ENCODE data around the gene OTUD4.

OTUD4 gene

DNA sequence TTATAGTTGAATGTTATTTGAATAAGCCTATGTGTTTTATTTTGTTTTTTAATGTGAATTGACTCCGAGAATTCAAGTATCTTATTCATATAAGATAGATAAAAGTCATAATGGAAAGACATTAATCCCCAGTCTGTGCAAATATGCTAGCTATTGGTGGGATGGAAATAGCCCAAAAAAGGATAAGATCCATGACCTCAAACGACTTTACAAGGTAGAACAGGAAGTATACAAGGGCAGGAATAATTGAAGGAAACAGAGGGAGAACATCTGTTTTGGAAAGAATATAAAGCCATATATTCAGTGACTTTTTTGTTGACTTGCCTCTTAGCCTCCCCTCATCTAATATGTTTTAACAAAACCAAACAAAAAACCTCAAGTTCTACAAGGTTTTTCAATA is 73.3 kb downstream of the OTUD4 start:
- no peak for DNase-seq (ENCODE audit: low spot score)
- TF ChIP-seq, protein P1, sequence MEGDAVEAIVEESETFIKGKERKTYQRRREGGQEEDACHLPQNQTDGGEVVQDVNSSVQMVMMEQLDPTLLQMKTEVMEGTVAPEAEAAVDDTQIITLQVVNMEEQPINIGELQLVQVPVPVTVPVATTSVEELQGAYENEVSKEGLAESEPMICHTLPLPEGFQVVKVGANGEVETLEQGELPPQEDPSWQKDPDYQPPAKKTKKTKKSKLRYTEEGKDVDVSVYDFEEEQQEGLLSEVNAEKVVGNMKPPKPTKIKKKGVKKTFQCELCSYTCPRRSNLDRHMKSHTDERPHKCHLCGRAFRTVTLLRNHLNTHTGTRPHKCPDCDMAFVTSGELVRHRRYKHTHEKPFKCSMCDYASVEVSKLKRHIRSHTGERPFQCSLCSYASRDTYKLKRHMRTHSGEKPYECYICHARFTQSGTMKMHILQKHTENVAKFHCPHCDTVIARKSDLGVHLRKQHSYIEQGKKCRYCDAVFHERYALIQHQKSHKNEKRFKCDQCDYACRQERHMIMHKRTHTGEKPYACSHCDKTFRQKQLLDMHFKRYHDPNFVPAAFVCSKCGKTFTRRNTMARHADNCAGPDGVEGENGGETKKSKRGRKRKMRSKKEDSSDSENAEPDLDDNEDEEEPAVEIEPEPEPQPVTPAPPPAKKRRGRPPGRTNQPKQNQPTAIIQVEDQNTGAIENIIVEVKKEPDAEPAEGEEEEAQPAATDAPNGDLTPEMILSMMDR (IDR thresholded peaks at IDR 0.05; ENCODE audit: extremely low read depth, insufficient read depth, missing control alignments), result no peak
- in situ Hi-C loops (cut with MboI; ENCODE audit: low pct_unique_long_range_greater_than_20kb, low sequenced_read_pairs, unreplicated experiment), result no loop called here

DNA sequence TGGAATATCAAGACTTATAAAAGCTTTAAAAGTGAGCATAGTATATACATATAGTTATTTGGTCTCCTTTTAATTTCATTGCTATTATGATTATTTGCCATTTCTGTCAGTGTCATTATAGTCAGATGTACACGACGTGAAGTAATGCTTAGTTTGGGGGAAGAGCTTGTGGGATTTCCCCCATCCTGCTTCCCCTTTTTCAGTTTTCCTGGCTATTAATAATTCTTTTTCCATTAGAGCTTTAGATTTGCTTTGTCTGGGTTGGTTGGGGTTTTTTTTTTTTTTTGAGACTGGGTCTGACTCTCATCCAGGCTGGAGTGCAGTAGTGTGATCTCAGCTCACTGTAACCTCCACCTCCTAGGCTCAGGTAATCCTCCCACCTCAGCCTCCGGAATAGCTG is 76.9 kb downstream of the OTUD4 start:
- TF ChIP-seq, protein P1 (IDR thresholded peaks at IDR 0.05; ENCODE audit: extremely low read depth, insufficient read depth, missing control alignments), result no peak
- DNase-seq (ENCODE audit: low spot score), result no peak
- in situ Hi-C loops (cut with MboI; ENCODE audit: low pct_unique_long_range_greater_than_20kb, low sequenced_read_pairs, unreplicated experiment), result no loop called here

DNA sequence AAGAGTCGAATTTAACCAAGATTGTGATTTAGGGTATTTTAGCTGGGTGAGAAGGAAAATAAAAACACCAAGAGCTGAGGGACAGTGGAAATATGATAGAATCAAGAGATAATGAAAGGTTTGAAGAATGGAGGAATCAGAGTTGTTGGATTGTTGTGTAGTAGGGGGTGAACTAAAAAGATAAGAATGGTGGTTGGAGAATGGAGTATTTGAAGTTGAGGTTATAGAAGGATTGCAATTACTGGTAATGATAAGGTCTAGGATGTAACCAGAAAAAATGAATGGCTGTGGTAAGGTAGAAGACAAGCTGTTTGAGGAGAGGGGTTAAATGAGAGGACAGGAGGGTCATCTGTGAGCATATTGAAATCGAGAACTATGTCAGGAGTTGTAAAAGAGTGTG is 77.8 kb downstream of the OTUD4 start:
- DNase-seq (ENCODE audit: low spot score), result no peak
- TF ChIP-seq, protein P1 (IDR thresholded peaks at IDR 0.05; ENCODE audit: extremely low read depth, insufficient read depth, missing control alignments), result no peak
- in situ Hi-C loops (cut with MboI; ENCODE audit: low pct_unique_long_range_greater_than_20kb, low sequenced_read_pairs, unreplicated experiment), result no loop called here

DNA sequence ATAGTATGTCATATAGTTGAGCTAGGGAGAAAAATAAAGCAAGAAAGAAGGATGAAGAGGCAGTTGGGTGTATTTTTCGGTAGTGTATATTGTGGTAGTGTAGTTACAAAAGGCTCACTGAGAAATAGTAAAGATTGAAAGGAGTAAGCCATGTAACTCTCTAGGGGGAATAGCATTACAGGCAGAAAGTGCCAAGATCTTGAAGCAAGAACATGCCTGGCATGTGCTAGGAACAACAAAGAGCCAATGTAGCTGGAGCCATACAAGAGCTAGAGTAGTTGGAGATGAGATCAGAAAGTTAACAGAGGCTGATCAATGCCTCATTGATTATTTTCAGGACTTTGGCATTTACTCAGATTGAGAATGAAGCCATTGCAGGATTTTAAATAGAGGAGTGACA is 79.3 kb downstream of the OTUD4 start:
- in situ Hi-C loops (cut with MboI; ENCODE audit: low pct_unique_long_range_greater_than_20kb, low sequenced_read_pairs, unreplicated experiment), result no loop called here
- no peak for DNase-seq (ENCODE audit: low spot score)
- TF ChIP-seq, protein P1 (IDR thresholded peaks at IDR 0.05; ENCODE audit: extremely low read depth, insufficient read depth, missing control alignments), result no peak

DNA sequence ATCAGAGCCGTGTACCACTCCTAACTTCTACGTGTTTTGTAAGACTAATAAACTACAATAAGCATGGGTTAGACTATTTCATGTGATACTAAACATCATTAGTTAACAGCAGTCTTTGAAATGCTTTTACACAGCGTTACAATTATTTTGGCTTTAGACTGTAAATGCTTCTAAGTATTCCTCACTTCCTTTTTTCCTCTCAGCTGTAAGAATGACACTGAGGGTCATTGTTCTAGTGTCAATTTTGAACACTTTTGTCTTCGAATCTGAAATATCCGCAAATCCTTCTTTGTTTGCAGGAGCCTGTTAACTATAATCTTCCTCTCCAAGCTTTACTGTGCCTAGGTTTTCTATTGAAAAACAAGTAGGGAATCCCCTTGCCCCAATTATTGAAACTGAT is 80.7 kb downstream of the OTUD4 start:
- in situ Hi-C loops (cut with MboI; ENCODE audit: low pct_unique_long_range_greater_than_20kb, low sequenced_read_pairs, unreplicated experiment), result no loop called here
- TF ChIP-seq, protein P1 (IDR thresholded peaks at IDR 0.05; ENCODE audit: extremely low read depth, insufficient read depth, missing control alignments), result no peak
- no peak for DNase-seq (ENCODE audit: low spot score)

DNA sequence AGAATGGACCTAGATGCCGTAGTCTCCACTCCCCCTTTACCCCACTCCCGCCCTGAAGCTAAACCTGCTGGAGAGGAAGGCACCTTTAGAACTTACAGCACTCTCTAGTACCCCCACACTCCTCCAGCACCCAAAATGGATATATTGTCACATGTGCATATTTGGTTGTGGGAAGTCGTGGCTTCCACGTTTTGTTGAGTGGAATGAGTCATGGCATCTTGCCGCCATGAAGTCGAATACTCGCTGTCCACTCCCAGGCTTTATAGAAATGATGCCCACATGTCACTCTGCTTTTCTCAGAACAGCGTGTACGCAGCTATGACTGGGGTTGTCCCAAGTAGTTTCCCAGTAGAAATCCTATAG is 81.7 kb downstream of the OTUD4 start:
- peak; percentile 37 for DNase-seq (ENCODE audit: low spot score)
- TF ChIP-seq, protein P1 (IDR thresholded peaks at IDR 0.05; ENCODE audit: extremely low read depth, insufficient read depth, missing control alignments), result no peak
- in situ Hi-C loops (cut with MboI; ENCODE audit: low pct_unique_long_range_greater_than_20kb, low sequenced_read_pairs, unreplicated experiment), result no loop called here
